Coronary artery (tissue), 2 donors: ENCODE results near the gene PTPN21.

Experiments used
- DNase-seq: peaks from one replicate; pipeline ENCODE4 v3.0.0-alpha.2; 2017; ENCODE audit warnings: low spot score
- H3K27ac ChIP-seq, 2 donors: fragments of 200-600 bp; sonication (generic); one replicate each; pipeline ENCODE4 v1.5.1; 2016 to 2019
- H3K4me3 ChIP-seq: fragments of 200-600 bp; sonication (generic); 2 replicates; pipeline ENCODE4 v1.5.1; 2016; ENCODE audit warnings: mild to moderate bottlenecking, moderate library complexity
- TF ChIP-seq, protein P1 (sequence below): fragments of 200-600 bp; sonication (generic); IDR thresholded peaks from one replicate; pipeline ENCODE4 v1.5.1; 2019; ENCODE audit warnings: antibody characterized with exemption

PTPN21 gene

DNA sequence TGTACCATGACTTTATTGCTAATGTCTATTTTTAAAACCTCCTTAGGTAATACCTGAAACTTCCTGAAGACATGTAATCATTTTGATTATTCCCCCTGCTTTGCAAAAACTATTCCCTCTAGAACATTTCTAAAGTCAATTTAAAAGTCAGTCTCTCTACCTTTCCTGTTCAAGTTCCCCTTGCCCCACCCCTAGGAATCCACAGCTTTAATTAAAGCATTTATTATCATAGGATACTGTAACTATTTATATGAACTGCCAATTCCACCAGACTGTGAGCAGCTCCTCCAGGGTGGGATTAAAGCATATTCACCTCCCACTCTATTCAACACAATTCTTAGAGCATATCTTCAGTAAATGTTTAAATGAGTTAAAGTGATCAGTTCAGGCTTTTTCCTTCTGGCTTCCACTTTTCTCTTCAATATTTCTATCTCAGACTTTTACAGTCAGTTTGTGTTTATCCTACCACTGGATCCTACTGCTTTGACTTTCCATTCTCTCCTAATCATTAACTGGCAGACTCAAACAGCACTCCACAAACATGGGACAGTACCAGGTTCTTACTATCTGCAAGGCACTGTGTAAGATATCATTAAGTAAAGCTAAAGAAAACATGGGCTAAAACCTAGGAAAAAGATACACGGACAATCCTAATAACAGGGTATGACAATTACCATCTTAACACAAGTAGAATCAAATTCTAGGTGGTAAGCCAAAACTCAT lies 39.1 kb downstream of the PTPN21 start:
- no peak overlapping the region for H3K27ac ChIP-seq
- no peak overlapping the region for H3K4me3 ChIP-seq
- TF ChIP-seq, protein P1, sequence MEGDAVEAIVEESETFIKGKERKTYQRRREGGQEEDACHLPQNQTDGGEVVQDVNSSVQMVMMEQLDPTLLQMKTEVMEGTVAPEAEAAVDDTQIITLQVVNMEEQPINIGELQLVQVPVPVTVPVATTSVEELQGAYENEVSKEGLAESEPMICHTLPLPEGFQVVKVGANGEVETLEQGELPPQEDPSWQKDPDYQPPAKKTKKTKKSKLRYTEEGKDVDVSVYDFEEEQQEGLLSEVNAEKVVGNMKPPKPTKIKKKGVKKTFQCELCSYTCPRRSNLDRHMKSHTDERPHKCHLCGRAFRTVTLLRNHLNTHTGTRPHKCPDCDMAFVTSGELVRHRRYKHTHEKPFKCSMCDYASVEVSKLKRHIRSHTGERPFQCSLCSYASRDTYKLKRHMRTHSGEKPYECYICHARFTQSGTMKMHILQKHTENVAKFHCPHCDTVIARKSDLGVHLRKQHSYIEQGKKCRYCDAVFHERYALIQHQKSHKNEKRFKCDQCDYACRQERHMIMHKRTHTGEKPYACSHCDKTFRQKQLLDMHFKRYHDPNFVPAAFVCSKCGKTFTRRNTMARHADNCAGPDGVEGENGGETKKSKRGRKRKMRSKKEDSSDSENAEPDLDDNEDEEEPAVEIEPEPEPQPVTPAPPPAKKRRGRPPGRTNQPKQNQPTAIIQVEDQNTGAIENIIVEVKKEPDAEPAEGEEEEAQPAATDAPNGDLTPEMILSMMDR = no peak
- no peak for DNase-seq

DNA sequence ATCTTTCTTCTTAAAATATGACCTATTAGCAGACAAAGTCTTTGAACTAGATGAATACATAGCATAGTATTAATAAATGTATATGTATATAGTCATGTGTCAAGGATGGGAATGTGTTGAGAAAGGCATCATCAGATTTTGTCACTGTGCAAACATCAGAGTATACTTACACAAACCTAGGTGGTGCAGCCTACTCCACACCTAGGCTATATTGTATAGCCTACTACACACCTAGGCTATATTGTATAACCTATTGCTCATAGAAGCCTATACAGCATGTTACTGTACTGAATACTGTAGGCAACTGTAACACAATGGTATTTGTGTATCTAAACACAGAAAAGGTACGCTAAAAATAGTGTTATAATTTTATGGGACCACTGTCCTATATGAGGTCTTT lies 47.6 kb downstream of the PTPN21 start:
- no peak overlapping the region for H3K27ac ChIP-seq
- H3K4me3 ChIP-seq = no peak overlapping the region
- TF ChIP-seq, protein P1 = no peak
- no peak for DNase-seq

DNA sequence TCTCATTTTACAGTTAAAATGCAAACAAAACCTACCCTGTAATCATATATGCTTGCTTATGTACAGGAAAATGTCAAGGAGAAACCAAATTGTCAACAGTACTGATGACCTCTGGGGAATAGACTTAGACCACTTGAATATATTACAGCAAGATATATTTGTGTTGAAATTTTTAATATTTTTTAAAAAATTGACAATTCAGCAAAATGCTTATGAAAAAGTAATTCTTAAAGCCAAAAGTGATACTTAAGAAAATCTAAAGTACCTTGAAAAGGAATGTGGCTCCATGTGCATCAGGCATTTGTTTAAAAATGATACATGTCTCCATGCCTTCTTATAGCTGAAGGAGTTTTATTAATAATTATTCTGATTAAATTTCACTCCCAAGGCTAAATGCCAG lies 49.2 kb downstream of the PTPN21 start:
- TF ChIP-seq, protein P1 = no peak
- no peak for DNase-seq
- H3K27ac ChIP-seq = no peak overlapping the region
- H3K4me3 ChIP-seq = no peak overlapping the region

DNA sequence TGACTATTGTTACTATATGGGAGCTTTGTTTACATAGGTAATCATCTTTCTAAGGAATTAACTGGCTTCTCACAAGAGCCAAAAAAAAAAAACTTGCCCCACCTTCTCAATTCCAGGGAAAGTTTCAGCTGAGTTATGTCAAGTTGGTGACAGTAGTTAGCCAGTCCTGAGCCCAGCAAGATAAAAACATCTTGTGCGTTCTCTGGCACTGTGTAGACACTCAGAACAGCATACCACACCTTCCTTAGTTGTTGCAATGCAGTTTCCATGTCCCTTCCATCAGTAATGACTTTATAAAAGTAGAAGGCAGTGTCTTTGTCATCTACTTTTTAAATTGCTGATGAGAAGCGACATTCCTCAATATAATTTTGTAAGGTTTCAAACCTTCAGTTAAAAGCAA lies 50.2 kb downstream of the PTPN21 start:
- TF ChIP-seq, protein P1 = no peak

DNA sequence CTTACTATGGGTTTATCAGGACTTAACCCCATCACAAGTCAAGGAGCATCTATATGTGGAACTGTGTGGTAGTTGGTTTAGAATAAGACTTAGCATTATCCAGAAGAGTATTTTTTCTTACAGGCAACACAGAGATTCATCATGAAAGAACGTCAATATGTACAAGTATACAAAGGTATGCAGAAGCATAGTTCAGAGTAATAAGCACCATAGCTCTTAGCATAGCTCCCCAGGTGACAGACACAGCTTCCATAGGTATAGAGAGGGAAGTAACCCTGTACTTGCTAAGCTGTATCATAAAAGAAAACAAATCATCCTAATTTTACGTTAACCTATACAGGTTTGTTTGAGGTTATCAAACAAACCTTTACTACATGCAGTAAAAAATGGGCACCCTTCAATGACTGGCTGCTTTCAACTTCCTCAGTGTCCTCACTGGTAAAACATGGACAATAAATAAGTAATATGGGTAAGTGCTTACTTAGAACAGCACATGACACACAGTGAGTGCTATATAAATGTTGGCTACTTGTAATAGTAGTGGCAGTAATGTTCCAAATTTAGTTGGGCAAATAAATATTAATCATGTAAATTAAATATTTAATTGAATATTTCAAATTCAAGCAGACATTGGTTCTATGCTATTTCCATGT lies 50.9 kb downstream of the PTPN21 start:
- no peak for DNase-seq
- no peak overlapping the region for H3K4me3 ChIP-seq
- TF ChIP-seq, protein P1 = no peak
- no peak overlapping the region for H3K27ac ChIP-seq

More for the DNA sequence above, 50.2 kb downstream of the PTPN21 start:
- Histone ChIP-seq H3K4me3 (no peak overlapping the region), H3K27ac (no peak overlapping the region)
- no peak for DNase-seq

DNA sequence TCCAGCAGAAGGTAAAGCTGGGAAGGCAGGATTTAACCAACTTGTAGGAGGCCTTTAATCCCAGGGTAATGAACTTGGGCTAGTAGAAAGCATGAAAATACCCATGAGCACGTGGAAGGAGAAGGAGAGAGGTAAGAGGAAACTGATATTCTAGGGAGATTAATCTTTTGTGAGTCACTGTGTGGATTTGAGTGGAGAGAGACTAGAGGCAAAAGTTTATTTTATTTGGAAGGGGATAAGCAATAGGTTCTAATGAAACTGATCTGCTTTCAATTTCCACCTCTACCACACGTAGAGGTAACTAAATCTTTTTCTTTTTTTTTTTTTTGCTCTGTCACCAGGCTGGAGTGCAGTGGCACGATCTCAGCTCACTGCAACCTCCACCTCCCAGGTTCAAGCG lies 52.1 kb downstream of the PTPN21 start:
- no peak overlapping the region for H3K27ac ChIP-seq
- TF ChIP-seq, protein P1 = no peak
- no peak overlapping the region for H3K4me3 ChIP-seq
- DNase-seq = no peak

DNA sequence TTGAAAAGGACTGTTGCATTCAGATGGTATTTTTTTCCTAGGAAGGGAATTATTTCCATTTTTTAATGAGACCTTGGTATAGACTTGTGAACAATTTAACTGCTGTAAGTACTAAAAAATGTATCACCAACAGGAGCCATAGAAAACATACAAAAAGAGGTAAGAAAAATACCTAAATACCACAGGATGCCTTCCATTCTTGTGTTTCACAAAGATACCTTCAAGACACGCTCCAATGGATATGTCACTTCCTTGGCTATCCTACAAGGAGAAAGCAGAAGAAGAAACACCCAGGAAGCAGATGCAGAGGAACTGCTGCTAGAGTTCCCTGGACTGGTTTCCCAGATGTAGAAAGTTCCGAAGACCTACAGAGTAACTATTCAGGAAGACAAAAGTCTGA lies 54.2 kb downstream of the PTPN21 start:
- H3K27ac ChIP-seq = no peak overlapping the region

More for the DNA sequence above, 54.2 kb downstream of the PTPN21 start:
- DNase-seq = no peak
- TF ChIP-seq, protein P1 = no peak
- H3K4me3 ChIP-seq = no peak overlapping the region
